Common myeloid progenitor, CD34-positive (primary cell): ENCODE results near the gene TRPV6.

Source experiments
- CTCF ChIA-PET: fragments of 350-600 bp; sonication (Branson Sonifier 250); formaldehyde crosslinking; loops from one replicate; lab custom pipeline; 2021; ENCODE audit warnings: antibody characterized with exemption; lab: Charles Lee
- POLR2A ChIA-PET: fragments of 350-600 bp; sonication (Branson Sonifier 250); formaldehyde crosslinking; loops from one replicate; lab custom pipeline; 2021; ENCODE audit warnings: antibody characterized with exemption; lab: Charles Lee
- DNase-seq, 3 donors: peaks; one replicate each; pipeline versions ENCODE4 v3.0.0 to v3.0.0-alpha.2; 2013
- H3K27ac ChIP-seq, 2 experiments: 1 replicate in 1 of 2; 2 replicates in 1 of 2; pipeline ENCODE4 v1.7.0; 2013; ENCODE audit warnings: inconsistent platforms in 2 of 2, low read length in 2 of 2, mild to moderate bottlenecking in 2 of 2, low read depth in 1 of 2, moderate library complexity in 1 of 2; ENCODE audit not compliant: severe bottlenecking in 2 of 2, insufficient read depth in 1 of 2, poor library complexity in 1 of 2
- H3K27me3 ChIP-seq, 5 experiments: replicated peaks in 2 of 5; 1 replicate in 3 of 5; 2 replicates in 2 of 5; pipeline versions ENCODE4 v1.6.1 to v1.7.0; 2013; ENCODE audit warnings: low read length in 4 of 5, mild to moderate bottlenecking in 2 of 5, moderate library complexity in 2 of 5, inconsistent platforms in 1 of 5; ENCODE audit not compliant: insufficient read depth in 5 of 5, control insufficient read depth in 4 of 5
- H3K36me3 ChIP-seq, 4 experiments: 1 replicate in 2 of 4; 2 replicates in 2 of 4; pipeline versions ENCODE4 v1.6.1 to v1.7.0; 2013; ENCODE audit warnings: low read length in 3 of 4, control low read depth in 1 of 4, mild to moderate bottlenecking in 1 of 4; ENCODE audit not compliant: control insufficient read depth in 4 of 4, insufficient read depth in 4 of 4
- H3K4me1 ChIP-seq, 4 experiments: 1 replicate in 3 of 4; 2 replicates in 1 of 4; pipeline versions ENCODE4 v1.6.1 to v1.7.1; 2013; ENCODE audit warnings: low read length in 3 of 4, mild to moderate bottlenecking in 3 of 4, control low read depth in 1 of 4, inconsistent platforms in 1 of 4, moderate library complexity in 1 of 4; ENCODE audit not compliant: control insufficient read depth in 4 of 4, insufficient read depth in 4 of 4; ENCODE audit errors: control extremely low read depth in 1 of 4
- H3K4me3 ChIP-seq, 7 experiments: 1 replicate in 4 of 7; 2 replicates in 3 of 7; pipeline versions ENCODE4 v1.5.1 to v1.7.0; 2013; ENCODE audit warnings: mild to moderate bottlenecking in 7 of 7, low read length in 6 of 7, moderate library complexity in 6 of 7, inconsistent platforms in 2 of 7, low read depth in 2 of 7, control low read depth in 1 of 7; ENCODE audit not compliant: insufficient read depth in 4 of 7, control insufficient read depth in 1 of 7; ENCODE audit errors: extremely low read depth in 1 of 7
- H3K9me3 ChIP-seq, 5 experiments: 1 replicate in 4 of 5; 2 replicates in 1 of 5; pipeline versions ENCODE4 v1.6.1 to v1.7.1; 2013; ENCODE audit warnings: low read length in 4 of 5, mild to moderate bottlenecking in 2 of 5, inconsistent platforms in 1 of 5, low read depth in 1 of 5, moderate library complexity in 1 of 5; ENCODE audit not compliant: control insufficient read depth in 4 of 5, insufficient read depth in 2 of 5; ENCODE audit errors: control extremely low read depth in 1 of 5
- WGBS: methylation state at CpG from one replicate; pipeline ENCODE4 v1.1.5; 2013; ENCODE audit not compliant: insufficient coverage; 5-methylcytosine and 5-hydroxymethylcytosine counted together

Gene TRPV6

DNA sequence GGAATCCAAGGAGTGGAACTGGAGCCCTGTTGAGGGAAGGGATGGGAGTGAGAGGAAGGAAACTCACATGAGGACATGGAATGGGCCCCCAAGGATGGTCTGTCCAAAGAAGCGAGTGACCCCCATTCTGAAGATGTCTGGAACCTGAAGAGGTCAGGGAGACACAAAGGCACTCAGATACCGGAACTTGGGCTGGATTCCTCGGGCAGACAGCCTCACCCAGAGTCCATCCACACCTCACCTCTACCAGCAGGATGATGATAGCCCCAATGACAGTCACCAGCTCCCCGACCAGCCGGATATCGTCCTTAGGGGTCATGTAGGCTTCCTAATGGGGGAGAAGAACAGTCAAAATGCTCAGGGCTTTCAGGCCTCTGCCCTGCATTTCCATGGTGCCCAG lies 10.7 kb downstream of the TRPV6 start:
- no peaks in the 10 kb centered on the region for H3K9me3 ChIP-seq
- peaks cover 0 to 2% (median 0%) of the 10 kb centered on the region in 5 experiments for H3K27me3 ChIP-seq
- H3K27ac ChIP-seq = no peak overlapping the region
- no peak for DNase-seq
- 100% methylated on average over 3 of the region's 6 CpGs for WGBS
- no peak overlapping the region for H3K4me3 ChIP-seq
- H3K36me3 ChIP-seq = peaks cover 0 to 20% (median 6%) of the 10 kb centered on the region in 4 experiments
- no peaks in the 10 kb centered on the region for H3K4me1 ChIP-seq
- POLR2A ChIA-PET = no interaction called here
- CTCF ChIA-PET = interaction anchor here (1.0 to 5.8 kb wide), 5 partner anchors 9 to 242 kb away, joined by 3 to 24 read pairs (median 6); no protein-coding TSS in a partner anchor

DNA sequence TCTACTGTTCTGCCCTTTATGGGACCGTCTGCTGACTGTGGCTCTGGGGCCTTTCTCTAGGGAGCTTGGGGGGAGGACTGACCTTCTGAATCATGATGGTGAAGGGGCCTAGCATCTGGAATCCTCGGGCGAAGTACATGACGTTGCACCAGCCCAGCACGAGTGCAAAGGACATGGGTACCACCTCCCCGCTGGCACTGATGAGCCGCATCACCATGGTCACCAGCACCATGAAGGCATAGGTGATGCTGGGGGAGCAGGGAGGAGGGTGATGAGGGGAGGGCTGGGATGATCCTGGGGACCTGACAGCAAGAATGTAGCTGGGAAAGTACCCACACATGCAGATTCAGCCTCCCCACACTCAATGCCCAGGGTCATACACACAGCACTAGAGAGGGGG lies 11.1 kb downstream of the TRPV6 start:
- Histone ChIP-seq H3K4me3 (no peak overlapping the region), H3K27me3 (peaks cover 0 to 2% (median 0%) of the 10 kb centered on the region in 5 experiments), H3K9me3 (no peaks in the 10 kb centered on the region), H3K4me1 (no peaks in the 10 kb centered on the region), H3K27ac (no peak overlapping the region), H3K36me3 (peaks cover 0 to 20% (median 7%) of the 10 kb centered on the region in 4 experiments)
- DNase-seq = no peak
- 100% methylated on average over 7 of the region's 7 CpGs for WGBS
- POLR2A ChIA-PET = no interaction called here
- CTCF ChIA-PET = interaction anchor here (1.0 to 5.8 kb wide), 4 partner anchors 13 to 242 kb away, joined by 3 to 24 read pairs (median 10); no protein-coding TSS in a partner anchor

DNA sequence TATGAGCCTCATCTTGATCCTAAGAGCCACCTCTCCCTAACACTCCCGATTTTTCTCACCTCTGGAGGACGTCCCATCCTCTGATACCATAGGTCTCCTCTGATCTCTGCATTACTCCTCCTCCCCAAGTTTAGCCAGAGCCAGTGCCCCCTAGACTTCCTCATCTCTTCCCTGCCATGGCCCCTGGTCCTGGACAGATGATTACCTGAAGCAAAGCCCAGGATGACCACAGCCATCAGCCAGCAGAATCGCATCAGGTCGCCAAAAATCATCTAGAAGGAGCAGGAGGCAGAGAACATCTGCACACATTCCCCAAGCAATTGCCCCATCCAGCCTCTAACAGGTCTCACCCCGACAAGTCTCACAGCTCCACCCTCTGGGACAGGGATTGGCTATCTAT lies 11.7 kb downstream of the TRPV6 start:
- no peak overlapping the region for H3K4me3 ChIP-seq
- WGBS = 90% methylated on average over 3 of the region's 5 CpGs
- CTCF ChIA-PET = interaction anchor here (0.7 to 5.8 kb wide), 11 partner anchors 7 to 525 kb away, joined by 3 to 29 read pairs (median 5); no protein-coding TSS in a partner anchor
- no peak for DNase-seq
- POLR2A ChIA-PET = no interaction called here
- H3K27me3 ChIP-seq = no peaks in the 10 kb centered on the region
- H3K27ac ChIP-seq = no peak overlapping the region
- H3K9me3 ChIP-seq = no peaks in the 10 kb centered on the region
- peaks cover 0 to 25% (median 8%) of the 10 kb centered on the region in 4 experiments for H3K36me3 ChIP-seq
- no peaks in the 10 kb centered on the region for H3K4me1 ChIP-seq

DNA sequence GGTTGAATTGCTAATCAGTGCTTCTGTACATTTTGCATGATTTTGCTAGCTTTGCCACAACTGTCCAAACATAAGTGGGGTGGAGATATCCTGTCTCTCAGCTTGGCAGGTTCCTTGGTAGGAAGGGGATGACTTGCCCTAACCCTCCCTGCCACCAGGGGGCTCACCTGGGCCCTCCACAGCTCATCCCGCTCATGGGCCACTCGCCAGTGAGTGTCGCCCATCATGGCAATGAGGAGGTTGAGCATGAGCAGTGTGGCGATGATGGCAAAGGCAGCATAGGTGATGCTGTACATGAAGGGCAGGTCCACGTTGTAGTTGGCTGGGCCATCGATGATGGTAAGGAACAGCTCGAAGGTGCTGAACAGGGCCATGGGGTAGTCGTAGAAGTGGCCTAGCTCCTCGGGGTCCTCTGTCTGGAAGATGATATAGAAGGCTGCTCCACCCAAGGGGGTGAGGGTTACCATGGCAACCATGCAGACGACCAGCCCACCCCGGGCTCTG lies 12.2 kb downstream of the TRPV6 start:
- no peaks in the 10 kb centered on the region for H3K4me1 ChIP-seq
- ChIA-PET POLR2A (interaction anchor here (0.9 kb wide), 1 partner anchor 28 kb away, joined by 3 read pairs; no protein-coding TSS in a partner anchor), CTCF (interaction anchor here (0.6 to 5.8 kb wide), 15 partner anchors 8 to 525 kb away, joined by 3 to 29 read pairs (median 4); no protein-coding TSS in a partner anchor)
- peak in 1 of 3 donors; percentile 27 for DNase-seq
- no peak overlapping the region for H3K27ac ChIP-seq
- no peaks in the 10 kb centered on the region for H3K9me3 ChIP-seq
- H3K27me3 ChIP-seq = no peaks in the 10 kb centered on the region
- no peak overlapping the region for H3K4me3 ChIP-seq
- peaks cover 0 to 29% (median 10%) of the 10 kb centered on the region in 4 experiments for H3K36me3 ChIP-seq
- WGBS = 94% methylated on average over 11 of the region's 11 CpGs

DNA sequence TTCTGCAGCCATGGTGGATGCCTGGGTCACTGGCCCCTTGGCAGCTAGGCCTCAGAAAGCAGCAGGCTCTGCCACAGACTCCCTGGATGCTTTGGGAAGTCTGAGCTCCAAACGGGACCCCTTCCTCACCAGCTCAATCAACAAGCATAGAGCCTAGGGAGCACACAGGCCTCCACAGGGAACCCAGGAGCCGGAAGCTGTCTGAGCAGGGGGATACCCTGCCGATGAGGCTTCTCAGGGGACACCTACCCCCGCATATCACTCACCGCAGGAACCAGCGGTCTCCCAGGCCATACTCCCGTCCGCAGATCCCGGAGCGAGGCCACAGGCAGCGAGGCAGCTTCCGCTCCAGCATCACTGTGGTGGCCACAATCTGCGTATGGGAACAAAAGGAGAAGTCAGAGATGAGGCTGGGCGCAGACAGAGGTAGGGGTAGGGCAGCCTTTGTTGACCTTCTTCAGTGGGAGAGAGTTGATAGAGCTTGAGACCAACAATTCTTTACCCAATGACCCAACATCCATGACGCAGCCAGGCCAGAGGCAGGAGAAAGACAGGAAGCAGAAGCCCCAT lies 13.4 kb downstream of the TRPV6 start:
- ChIA-PET POLR2A (interaction anchor here (0.9 kb wide), 1 partner anchor 30 kb away, joined by 3 read pairs; no protein-coding TSS in a partner anchor), CTCF (interaction anchor here (1.1 to 5.8 kb wide), 7 partner anchors 9 to 131 kb away, joined by 4 to 29 read pairs (median 6); no protein-coding TSS in a partner anchor)
- H3K36me3 ChIP-seq = peaks cover 0 to 32% (median 12%) of the 10 kb centered on the region in 4 experiments
- H3K27ac ChIP-seq = no peak overlapping the region
- no peaks in the 10 kb centered on the region for H3K27me3 ChIP-seq
- 93% methylated on average over 12 of the region's 15 CpGs for WGBS
- peaks cover 0 to 1% (median 0%) of the 10 kb centered on the region in 4 experiments for H3K4me1 ChIP-seq
- no peak overlapping the region for H3K4me3 ChIP-seq
- peak in 1 of 3 donors; percentile 42 for DNase-seq
- no peaks in the 10 kb centered on the region for H3K9me3 ChIP-seq

DNA sequence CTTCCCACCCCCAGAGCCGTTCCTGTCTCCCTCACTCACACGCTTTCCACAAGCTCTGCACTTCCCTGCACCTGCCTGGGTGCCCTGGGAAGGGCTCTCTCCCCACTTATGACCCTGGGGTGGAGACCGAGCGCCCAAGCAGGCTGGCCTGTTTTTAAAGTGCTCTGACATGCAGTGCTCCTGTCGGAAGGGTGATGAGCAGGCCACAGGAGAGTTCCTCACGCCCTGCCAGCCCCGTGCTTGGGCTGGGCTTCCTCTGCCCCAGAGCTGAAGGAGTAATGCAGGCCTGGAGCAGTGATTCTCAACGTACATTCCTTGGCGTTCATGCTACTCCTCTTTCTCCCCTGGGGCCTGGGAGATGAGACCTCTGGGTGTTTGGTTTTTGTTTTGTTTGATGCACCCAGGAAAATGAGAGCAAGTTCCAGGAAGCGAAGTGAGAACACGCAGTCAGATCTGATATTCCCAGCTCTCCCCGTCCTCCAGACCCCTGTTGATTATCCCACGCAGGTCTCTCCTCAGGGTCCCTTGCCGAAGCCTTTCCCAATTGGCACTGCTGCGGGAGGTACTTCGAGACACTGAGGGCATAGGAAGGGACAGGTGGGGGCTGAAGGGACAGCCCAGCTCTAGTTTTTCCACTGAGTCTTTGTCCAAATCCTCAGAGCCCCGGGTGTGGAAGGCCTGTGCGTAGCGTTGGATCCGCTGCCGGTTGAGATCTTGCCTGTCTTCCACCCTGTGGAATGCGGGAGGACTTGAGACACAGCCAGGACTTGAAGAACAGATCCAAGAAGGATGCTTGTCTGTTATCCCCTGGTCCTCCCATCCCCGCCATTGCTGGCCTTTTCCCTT lies 14.1 kb downstream of the TRPV6 start:
- WGBS = over 99% methylated on average over 18 of the region's 23 CpGs

More for the DNA sequence above, 14.1 kb downstream of the TRPV6 start:
- H3K27ac ChIP-seq = no peak overlapping the region
- no peak for DNase-seq
- ChIA-PET POLR2A (no interaction called here), CTCF (interaction anchor here (1.0 to 5.8 kb wide), 6 partner anchors 10 to 132 kb away, joined by 3 to 29 read pairs (median 10); no protein-coding TSS in a partner anchor)
- H3K9me3 ChIP-seq = no peaks in the 10 kb centered on the region
- H3K27me3 ChIP-seq = no peaks in the 10 kb centered on the region
- no peak overlapping the region for H3K4me3 ChIP-seq
- H3K36me3 ChIP-seq = peaks cover 0 to 32% (median 12%) of the 10 kb centered on the region in 4 experiments
- peaks cover 0 to 1% (median 0%) of the 10 kb centered on the region in 4 experiments for H3K4me1 ChIP-seq
